HG02759 (cell line): ENCODE measurements around the gene ARHGEF10L.

Experiments
- ATAC-seq: cut with Tn5 transposase; IDR thresholded peaks from one replicate; pipeline ENCODE4 v1.9.1; 2021; ENCODE audit warnings: mild to moderate bottlenecking, moderate library complexity; ENCODE audit not compliant: unreplicated experiment

Gene ARHGEF10L

GRCh38 chr1:17696417-17697301, 157.2 kb downstream of the ARHGEF10L start:
- no peak for ATAC-seq

- ATAC-seq = no peak
Observed at GRCh38 chr1:17697458-17697857, 158.0 kb downstream of the ARHGEF10L start.

- ATAC-seq = no peak
Observed at GRCh38 chr1:17699581-17699980, 160.1 kb downstream of the ARHGEF10L start.

- ATAC-seq = no peak
Observed at GRCh38 chr1:17700945-17701810, 161.7 kb downstream of the ARHGEF10L start.

DNA sequence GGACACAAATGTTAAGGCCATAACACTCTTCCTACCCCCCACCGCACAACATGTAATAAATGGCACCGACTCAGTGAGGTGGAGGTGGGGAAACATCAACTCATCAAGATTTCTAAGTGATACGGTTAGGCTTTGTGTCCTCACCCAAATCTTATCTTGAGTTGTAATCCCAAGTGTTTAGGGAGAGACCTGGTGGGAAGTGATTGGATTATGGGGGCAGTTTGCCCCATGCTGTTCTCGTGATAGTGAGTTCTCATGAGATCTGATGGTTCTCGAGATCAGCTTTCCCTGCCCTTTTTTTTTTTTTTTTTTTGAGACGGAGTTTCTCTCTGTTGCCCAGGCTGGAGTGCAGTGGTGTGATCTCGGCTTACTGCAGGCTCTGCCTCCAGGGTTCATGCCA, 164.7 kb downstream of the ARHGEF10L start:
- ATAC-seq = no peak

GRCh38 chr1:17706445-17706844, 166.9 kb downstream of the ARHGEF10L start:
- no peak for ATAC-seq

DNA sequence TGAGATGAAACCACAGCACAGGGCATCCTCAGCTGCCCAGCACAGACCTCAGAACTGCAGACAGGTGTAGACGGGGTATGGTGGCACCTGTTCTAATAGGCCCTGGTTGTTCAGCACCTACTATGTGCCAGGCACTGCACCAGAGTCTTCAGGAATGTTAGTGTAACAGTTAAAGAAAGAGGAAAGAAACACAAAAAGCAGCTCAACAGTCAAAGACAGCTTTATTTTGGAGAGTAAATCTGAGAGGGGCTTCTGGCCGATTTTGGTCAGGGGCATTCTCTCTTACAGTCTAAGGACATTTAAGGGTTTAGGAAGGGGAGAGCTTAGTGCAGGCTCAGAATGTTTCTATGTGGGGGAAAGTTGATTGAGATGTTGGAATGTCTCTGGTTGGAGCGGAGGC, 170.5 kb downstream of the ARHGEF10L start:
- ATAC-seq = no peak

DNA sequence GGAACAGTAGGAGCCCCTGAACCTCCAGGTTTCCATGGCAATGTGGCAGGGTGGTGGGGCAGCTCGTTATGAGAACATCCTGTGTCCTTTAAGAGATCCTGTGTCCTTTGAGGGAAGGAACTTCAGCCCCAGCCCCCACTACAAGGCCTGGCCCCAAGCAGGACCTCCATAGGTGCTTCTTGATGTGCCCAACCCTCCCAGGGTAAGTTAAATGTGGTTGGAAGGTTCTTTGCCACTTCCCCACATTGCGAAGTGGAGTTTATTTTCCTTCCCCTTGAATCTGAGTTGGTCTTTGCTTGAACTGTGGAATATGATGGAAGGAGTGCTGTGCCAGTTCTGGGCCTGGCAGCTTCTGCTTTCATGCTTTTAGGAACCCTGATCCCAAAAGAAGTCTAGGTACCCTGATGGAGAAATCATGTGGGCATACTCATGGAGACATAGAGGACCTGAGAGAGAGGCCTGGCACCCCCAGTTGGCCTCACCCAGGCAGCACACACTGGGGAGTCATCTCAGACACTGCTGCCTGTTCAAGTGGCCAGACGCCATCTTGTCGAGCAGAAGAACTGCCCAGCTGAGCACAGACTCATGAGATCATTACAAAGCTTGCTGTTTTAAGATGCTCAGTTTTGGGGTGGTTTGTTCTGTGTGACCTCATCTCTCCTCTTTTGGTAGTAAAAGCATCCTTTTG, 171.5 kb downstream of the ARHGEF10L start:
- no peak for ATAC-seq

- ATAC-seq = no peak
Observed at GRCh38 chr1:17711577-17711910, 172.0 kb downstream of the ARHGEF10L start.

DNA sequence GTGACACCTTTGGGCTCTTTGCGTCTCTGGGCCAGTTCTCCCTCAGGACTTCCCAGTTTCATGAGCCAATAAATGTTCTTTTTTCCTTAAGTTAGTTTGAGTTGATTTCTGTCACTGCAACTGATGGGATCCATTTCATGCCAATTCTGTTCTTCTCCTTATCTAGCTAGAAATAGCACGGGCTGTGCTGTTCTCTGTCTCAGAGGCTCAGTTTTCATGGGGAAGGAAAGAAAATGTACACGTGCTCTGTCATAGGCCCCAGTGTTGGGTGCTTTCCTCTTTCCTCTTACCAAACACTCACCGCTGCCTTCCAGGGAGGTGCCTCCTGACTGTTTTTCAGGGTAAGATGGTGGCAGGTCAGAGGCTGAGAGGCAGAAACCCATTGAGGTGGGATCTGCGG, 172.4 kb downstream of the ARHGEF10L start:
- ATAC-seq = no peak

- no peak for ATAC-seq
Observed at GRCh38 chr1:17713993-17714392, 174.5 kb downstream of the ARHGEF10L start.

- ATAC-seq = no peak
Observed at GRCh38 chr1:17717594-17718535, 178.4 kb downstream of the ARHGEF10L start.

DNA sequence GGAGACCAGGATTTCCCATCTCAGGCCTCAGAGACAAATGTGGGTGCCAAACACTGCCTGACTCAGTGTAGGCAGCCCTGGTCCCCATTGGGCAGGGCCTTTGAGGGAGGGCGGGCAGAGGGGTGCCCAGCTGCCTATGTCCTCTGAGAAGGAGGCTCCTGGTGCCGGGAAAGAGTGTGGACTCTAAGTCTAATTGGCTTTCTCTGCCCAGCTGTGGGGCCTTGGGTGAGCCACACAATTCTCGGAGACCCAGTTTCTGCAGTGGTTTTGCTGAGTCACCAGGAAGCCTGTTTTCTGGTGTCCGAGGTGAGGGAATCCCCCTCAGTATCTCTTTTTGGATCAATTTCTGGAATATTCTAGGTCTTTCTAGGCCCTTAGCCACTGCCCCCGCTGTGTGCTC, 180.4 kb downstream of the ARHGEF10L start:
- ATAC-seq = no peak

GRCh38 chr1:17721444-17721843, 181.9 kb downstream of the ARHGEF10L start:
- ATAC-seq = no peak

DNA sequence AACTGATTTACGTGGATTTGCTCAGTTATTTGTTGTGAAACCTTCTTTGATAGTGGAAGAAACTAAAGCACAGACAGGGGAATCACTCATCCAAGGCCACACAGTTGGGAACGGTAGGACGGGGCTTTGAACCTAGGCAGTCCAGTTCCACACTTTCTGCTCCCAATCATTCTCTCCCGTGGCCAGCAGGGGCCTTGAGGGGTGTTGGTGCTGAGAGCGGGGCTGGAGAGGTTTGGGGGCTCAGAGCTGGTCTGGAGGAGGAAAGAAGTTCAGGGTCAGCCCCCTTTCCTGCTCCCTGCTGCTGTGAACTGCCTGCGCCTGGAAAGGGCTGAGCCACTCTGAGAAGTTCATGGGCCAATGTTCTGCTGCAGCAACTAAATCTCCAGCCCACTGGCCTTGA, 184.2 kb downstream of the ARHGEF10L start:
- ATAC-seq = no peak

GRCh38 chr1:17724150-17724549, 184.7 kb downstream of the ARHGEF10L start:
- ATAC-seq = no peak

GRCh38 chr1:17725084-17725719, 185.7 kb downstream of the ARHGEF10L start:
- ATAC-seq = no peak

- ATAC-seq = no peak
Observed at GRCh38 chr1:17725811-17726582, 186.5 kb downstream of the ARHGEF10L start.

DNA sequence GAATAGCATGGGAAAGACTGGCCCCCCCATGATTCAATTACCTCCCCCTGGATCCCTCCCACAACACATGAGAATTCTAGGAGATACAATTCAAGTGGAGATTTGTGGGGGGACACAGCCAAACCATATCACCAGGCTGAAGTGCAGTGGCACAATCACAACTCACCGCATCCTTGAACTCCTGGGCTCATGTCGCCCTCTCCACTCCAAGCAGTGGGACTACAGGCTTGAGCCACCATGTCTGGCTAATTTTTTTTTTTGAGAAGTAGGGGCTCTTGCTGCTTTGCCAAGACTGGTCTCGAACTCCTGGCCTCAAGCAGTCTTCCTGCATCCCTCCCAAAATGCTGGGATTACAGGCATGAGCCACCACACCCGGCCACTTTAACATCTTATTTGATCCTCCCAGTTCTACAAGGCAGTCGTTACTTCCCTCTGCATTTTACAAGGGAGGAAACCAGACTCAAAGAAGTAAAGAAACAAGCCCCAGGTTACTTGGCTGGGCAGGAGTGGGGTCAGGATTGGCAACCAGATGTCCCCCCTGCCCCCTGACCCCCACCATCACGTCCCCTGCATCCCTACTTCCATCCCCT, 188.7 kb downstream of the ARHGEF10L start:
- no peak for ATAC-seq
